NCI-H2107 treated with DMSO at 0.1 percent for 48 hours (cell line): ENCODE results near the gene UBXN2A.
"Not testable (repeated sequence)": the region's sequence is repeated elsewhere in the genome, so short reads cannot be mapped to it uniquely, and the experiment has no call there.

Experiments
- DNase-seq: peaks from one replicate; lab custom pipeline; 2025; ENCODE audit not compliant: unreplicated experiment; lab: John Stamatoyannopoulos, UW

The UBXN2A gene

DNA sequence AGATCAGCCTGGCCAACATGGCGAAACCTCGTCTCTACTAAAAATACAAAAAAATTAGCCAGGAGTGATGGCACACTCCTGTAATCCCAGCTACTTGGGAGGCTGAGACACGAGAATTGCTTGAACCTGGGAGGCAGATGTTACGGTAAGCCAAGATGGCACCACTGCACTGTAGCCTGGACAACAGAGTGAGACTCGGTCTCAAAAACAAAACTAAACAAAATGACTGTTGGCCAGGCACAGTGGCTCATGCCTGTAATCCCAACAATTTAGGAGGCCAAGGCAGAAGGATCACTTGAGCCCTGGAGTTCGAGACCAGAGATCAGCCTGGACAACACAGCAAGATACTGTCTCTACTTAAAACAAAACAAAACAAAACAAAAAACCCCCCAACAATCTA, 102.9 kb downstream of the UBXN2A start:
- not testable (repeated sequence) for DNase-seq

DNA sequence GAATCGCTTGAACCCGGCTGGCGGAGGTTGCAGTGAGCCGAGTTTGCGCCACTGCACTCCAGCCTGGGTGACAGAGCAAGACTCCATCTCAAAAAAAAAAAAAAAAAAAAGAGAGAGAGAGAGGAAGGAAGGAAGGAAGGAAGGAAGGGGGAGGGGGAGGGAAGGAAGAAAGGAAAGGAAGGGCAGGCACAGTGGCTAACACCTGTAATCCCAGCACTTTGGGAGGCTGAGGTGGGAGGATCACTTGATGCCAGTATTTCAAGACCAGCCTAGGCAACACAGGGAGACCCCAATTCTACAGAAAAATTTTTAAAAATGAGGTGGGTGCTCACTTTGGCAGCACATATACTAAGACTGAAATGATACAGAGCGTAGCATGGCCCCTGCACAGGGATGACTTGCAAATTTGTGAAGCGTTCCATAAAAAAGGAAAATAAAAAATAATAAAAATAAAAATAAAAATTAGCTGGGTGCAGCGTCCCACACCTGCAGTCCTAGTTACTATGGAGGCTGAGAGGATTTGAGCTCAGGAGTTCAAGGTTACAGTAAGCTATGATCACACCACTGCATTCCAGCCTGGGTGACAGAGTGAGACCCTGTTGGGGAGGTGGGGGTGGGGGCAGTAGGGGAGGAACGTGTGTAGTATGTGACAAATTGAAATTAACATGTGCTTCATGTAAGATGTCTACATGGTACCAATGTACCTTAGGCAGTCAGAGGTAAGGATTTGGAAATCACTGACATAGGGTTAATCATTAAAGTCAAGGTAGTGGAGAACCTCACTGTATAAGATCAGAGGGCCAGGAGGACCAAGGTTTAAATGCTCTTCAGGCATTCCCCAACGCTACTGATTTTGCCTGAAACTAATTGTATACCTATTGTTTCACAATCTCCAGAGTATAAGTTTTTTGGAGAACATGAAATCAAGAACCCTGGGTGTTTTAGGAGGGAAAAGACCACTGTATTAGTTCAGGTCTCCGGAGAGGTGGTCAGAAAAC, 105.5 kb downstream of the UBXN2A start:
- DNase-seq, result no peak

DNA sequence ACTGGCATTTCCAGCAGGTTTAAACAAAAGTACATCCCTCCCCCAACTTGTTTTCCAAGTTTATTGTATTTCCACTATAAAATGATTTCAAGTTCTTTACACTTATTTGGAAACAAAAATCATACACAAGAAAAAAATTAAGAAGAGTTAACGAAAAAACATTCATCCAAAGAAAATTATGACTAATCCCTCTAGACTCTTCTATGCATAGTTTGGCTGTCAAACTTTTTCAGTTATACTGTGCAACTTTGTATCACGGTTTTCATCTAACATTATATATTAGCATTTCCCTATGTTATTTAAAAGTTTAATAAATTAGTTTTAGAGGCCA, 106.3 kb downstream of the UBXN2A start:
- no peak for DNase-seq

DNA sequence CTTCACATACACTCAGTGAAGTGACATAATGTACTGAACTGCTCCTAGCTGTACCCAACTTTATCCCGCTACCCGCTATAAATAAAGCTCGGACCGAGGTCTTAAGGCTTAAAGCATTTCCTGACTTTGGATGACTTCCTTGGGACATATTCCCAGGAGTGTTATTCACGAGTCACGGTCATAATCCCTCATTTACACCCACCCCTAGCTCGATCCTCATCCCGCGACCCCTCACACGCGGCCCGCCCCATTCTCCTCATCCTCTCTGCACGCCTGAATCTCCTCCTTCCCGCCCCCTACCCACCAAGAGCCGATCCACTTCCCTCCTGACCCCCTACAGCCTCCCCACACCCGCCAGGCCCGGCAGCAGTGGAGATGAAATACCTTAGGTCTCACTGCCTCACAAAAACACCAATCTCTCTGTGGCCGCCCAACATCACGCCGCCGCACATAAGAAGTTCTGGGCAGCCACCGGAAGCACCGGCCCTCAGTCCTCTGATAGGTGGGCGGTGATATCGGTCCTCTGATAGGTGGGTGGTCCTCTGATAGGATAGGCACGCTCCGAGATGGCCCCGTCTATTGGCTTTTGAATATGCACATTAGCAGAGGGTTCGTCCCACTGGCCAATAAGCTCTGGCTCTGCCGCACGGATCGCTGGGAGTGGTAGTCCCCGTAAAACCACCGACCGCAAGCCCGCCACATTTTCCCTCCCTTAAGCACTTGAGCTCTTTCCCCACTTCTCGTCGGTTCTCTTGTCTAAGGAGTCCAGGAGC, 106.9 kb downstream of the UBXN2A start, which contains the start of gene WDCP:
WDCP (minus strand) TSS at position 462 of the 773 bp plus-strand sequence. CDS start 7,897 bp downstream, outside the sequence.
- peak; percentile 98 for DNase-seq

DNA sequence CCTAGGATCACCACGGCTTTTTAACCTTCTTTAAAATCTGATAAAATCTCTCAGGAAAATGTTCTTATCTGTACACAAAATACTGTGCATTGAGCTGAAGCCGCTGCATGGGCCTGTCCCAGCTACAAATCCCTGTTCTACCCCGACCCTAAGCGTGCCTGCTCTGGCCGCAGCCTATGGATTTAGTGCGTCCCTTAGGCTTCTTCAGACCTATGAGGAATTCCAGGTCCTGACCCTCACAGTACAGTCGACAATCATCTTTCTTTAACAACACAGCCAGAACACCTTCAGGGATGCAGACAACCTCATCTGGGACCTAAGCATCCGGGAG, 107.4 kb downstream of the UBXN2A start:
- no peak for DNase-seq

DNA sequence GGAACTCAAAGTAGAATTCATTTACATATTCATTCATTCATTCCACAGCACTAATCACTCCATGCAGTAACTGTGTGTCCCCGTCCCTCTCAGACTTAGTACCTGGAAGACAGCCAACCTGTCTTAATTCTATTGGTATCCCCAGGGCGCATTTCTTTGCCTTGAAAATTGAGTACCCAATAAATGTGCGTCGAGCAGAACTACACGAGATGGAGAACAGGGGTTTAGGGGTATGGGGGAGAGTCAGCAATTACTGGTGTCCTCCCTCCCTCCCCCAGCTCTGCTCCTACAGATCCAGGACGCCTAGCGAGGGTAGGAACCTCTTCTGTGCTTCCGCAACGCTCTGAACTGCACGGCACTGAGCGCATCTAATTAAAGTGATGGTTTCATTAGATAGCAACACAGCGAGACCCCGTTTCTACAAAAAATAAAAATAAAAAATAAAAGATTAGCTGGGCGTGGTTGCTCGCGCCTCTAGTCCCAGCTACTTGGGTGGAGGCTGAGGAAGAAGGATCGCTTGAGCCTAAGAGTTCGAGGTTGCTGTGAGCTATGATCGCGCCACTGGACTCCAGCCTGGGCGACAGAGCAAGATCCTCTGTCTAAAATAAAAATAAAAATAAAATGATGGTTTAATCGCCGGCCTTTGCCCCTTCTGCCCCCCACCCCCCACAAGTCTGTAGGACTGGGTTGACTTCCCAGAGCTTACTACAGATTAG, 108.7 kb downstream of the UBXN2A start:
- no peak for DNase-seq

DNA sequence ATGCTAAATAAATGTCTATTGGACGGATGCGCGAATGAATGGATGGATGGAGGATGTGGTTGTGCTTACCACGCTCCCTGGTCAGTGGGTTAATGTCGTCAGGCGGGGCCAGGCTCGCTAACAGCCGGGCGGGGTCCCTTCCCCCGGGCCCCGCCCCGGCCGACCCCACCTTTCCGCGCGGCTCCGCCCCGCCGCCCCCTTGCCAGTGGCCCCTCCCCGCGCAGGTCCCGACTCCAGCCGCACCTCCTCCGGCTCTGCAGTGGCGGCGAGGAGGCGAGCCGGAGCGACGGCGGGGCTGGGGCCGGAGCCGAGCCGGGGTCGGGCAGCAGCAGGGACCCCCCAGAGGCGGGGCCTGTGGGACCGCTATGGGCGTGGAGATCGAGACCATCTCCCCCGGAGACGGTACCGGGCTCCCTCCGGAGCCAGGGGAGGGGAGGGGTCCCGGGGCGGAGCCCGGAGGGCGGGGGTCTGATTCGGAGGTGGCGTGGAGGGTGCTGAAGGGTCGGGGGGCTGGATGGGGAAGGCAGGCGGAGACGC, 109.3 kb downstream of the UBXN2A start, which contains the start of gene FKBP1B:
FKBP1B (plus strand) TSS at position 257 of the 537 bp plus-strand sequence; CDS start at position 366, 109 bp downstream.
- no peak for DNase-seq

DNA sequence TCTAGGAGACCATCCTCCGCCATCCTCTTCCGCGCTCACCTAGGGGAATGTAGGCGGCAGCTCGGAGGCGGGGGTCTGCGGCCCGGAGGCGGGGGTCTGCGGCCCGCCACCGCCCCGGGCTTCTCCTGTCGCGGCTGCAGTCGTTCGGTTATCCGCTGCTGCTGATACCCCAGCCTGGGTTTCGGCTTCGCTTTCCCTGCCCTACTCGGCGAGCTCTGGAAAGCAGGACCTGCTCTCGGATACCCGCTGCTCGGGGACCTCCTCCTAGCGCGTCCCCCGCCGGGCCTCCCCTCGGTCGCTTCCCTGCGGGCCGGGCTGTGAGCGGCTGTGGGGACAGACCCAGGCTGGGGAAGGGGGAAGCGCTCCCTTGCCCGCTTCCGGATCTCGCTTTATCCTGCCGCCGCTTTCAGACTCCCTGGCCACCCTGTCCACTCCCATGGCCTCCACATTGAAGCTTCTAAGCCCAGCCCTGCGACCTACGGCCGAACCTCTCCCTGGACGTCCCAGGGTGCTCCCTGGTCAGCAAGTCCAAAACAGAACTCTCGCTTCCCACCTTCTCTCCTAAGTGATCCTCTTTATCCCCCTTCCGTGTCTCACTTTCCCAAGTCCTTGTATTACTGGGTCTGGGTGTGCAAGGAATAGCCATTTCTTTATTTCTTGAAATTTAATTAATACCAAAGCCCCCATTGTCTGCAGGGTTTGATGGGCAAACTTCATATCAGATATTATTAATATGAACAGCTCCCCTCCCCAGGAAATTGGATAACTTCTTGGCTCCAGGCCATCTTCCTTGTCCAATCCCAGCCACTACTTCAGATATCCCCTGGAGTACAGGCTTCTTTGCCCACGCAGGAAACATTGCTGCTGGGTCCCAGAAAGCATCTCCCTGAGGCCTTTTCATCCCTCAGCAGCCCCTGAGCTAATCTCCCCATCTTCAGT, 110.0 kb downstream of the UBXN2A start:
- no peak for DNase-seq

DNA sequence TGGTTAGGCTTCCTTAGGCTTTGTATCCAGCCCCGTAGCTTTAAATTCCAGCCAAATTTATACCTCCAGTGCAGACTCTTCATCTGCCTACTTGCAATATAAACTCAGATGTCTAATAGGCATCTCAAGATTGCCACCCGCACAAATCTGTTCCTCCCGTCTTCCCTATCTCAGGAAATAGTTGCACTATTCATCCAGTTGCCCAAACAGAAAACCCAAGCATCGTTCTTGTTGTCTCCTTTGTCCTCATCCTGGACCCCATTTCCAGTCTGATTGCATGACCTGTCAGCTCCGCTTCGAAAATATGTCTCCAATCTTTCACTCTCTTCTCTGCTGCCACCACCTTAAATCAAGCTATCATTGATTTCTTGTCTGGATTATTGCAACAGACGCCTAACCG, 111.6 kb downstream of the UBXN2A start:
- DNase-seq, result no peak

DNA sequence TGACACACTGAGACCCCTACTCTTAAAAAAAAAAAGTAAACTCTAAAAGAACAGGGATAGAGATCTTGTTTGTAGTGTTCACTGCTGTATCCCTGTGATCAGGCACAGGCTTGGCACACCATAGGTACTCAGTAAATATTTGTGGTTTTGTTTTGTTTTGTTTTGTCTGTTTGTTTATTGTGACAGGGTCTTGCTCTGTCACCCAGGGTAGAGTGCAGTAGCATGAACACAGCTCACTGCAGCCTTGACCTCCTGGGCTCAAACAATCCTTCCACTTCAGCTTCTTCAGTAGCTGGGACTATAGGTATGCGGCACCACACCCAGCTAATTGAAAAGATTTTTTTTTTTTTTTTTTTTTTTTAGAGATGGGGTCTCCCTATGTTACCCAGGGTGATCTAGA, 112.7 kb downstream of the UBXN2A start:
- no peak for DNase-seq
